ENCODE data around the gene ACBD4.
A peak's percentile ranks its signal among the peaks of the same experiment; 100 is the strongest.

ACBD4 gene

DNA sequence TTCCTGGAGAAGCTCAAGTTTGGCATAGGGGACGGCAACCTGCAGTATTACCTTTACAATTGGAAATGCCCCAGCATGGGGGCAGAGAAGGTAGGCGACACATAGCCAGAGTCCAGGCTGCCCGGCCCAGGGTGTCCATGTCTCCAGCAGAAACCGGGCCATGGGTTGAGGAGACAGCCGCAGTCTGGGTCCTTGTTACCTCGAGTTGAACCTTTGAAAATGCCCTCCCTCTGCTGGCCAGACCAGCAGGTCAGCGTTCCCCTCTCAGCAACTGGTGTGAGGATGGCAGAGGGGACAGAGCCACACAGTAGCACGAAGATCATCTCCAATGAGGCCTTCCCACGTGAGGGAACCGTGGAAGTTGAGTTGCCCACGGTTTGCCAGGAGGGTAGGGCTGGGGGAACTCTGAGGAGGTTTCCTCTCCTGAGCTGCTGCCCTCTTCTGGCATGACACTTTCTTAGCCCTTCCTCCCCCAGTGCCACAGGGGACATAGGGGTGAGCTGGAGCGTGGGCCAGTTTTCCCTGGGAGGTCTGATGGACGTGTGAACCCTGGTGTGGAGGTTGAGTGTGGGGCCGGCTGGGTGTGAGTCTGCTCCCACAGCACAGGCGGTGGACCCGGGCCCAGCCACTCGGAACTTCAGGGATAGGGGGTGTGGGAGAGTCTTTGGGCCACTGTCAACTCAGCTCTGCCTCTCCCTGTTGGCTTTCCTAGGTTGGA lies 30.4 kb upstream of the ACBD4 start:
- TF ChIP-seq, protein P1, sequence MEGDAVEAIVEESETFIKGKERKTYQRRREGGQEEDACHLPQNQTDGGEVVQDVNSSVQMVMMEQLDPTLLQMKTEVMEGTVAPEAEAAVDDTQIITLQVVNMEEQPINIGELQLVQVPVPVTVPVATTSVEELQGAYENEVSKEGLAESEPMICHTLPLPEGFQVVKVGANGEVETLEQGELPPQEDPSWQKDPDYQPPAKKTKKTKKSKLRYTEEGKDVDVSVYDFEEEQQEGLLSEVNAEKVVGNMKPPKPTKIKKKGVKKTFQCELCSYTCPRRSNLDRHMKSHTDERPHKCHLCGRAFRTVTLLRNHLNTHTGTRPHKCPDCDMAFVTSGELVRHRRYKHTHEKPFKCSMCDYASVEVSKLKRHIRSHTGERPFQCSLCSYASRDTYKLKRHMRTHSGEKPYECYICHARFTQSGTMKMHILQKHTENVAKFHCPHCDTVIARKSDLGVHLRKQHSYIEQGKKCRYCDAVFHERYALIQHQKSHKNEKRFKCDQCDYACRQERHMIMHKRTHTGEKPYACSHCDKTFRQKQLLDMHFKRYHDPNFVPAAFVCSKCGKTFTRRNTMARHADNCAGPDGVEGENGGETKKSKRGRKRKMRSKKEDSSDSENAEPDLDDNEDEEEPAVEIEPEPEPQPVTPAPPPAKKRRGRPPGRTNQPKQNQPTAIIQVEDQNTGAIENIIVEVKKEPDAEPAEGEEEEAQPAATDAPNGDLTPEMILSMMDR (conservative IDR thresholded peaks at IDR 0.05): 0 out of 2 replicates have a peak, but pooled peaks have one; percentile 5
- H3K27ac ChIP-seq: no peak overlapping the region

DNA sequence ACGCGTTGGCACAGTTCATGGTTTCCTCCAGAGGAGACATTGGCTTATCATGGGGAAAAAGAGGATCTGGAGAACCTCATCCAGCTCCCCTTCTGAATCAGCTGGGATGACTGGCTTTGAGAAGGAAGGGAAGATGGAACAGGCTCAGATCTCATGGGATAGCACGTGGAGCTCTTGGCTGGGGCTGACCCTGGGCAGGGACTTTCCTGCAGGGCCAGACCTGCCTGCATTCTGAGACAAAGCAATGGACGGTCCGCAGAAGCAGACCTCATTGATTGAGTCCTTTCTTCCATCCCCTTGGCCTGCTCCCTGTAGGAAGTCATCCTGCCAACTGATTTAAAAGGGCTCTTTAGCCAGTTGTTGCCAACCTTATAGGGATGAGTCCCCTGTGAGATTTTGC lies 29.4 kb upstream of the ACBD4 start:
- TF ChIP-seq, protein P1 (conservative IDR thresholded peaks at IDR 0.05): no peak

DNA sequence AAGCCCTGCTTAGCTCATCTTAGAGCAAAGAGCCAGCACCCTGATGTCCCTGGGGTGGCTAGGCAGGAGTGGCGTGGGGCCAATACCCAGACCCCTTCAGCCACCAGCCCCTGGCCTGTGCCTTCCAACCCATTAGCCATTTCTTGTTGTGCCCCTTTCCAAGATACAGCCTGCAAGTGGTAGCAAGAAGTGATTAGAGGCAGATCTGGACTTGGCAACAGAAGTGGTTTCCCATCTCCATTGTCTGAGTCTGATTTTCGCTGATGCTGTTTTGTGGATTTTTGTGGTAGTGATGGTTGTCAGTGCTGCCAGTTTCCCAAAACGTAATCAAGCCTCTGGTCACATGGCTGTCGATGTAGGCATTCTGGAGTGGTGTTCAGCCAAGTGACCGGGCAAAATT lies 28.9 kb upstream of the ACBD4 start:
- TF ChIP-seq, protein P1 (conservative IDR thresholded peaks at IDR 0.05): no peak
- H3K27ac ChIP-seq: no peak overlapping the region

More for the DNA sequence above, 29.4 kb upstream of the ACBD4 start:
- H3K27ac ChIP-seq: no peak overlapping the region

DNA sequence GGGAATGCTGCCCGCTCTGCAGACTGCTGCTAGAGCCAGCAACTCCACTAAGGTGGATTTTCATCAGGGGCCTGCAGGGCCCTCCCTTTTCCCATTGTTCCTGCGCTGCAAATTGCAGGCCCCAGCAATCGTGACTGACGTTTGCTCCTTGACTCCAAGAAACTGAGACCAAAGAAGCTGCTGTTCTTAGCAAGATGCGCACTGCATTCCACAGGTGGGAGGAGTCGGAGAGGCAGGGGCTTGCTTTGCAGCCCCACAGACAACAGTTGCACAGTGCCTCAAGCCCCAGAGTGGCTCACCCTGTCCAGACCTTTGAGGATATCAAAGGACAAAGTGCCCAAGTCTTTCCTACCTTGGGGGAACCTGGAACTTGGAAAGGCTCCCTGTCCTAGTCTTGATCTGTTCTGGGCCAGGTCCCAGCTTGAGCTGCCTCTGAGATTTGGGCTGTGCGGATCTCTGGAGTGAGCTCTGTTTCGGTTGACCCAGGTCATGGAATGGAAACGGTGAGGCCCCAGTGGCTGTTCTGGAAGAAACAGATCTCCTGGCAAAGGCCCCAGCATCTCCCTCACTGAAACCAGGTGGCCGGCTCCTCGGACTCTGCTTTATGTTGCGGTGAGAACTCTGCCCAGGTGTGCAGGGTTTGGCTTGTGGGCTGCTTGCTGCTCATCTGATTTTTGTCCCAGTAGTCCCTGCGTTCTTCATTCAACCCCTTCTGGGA lies 28.0 kb upstream of the ACBD4 start:
- H3K27ac ChIP-seq: no peak overlapping the region
- TF ChIP-seq, protein P1 (conservative IDR thresholded peaks at IDR 0.05): no peak

DNA sequence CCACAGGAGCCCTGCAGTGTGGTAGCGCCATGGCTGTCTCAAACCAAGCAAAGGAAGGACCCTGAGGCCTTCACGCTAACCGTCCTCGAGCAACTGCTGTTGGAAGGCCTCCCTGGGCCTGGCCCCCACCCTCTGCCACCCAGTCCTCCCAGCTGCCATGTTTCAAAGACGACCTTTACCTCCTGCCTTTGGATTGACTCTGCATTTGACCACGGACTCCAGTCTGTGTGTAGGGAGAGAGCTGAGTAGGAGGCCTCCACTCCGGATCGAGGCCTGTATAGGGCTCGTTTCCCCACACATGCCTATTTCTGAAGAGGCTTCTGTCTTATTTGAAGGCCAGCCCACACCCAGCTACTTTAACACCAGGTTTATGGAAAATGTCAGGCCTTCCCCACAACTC lies 27.4 kb upstream of the ACBD4 start:
- no peak overlapping the region for H3K27ac ChIP-seq
- TF ChIP-seq, protein P1 (conservative IDR thresholded peaks at IDR 0.05): no peak

DNA sequence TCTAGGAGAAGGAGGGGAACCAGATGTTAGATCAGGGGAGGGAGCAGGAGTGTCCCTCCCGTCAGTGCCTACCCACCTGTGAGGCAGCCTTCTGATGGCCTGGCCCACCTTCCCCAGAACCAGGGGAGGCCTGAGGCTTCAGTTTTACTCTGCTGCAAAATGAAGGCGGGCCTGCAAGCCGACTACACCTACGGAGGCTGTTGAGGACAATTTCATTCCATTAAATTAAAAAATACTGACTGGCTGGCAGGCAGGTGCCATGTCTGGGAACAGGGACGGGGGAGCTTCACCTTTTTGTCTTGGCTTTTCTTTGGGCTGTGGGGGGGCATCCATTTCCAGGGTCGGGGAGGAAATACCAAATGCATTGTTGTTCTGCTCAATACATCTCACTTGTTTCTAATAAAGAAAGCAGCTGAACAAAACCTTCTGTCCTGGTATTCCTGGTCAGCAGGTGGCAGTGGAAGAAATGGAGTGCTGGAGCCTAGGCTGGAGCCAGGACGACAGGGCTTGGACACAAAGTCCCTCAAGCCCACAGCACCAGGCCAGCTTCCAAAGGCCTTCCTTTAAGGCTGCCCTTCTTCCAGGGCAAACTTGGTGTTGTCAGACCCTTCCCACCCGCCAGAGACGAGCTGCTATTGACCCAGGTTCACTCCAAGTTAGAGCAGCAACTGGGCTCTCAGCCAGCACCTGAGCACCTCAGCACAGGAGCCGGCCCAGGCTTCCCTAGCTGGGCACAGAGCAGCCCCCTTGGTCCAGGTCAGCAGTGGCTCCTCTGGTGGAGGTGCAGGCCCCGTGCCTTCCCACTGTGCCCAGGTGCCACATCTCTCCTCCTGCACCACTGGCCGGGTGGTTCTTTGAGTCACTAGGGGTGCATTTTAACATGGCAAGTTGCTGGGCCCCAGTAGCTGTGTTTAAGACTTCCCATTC lies 26.6 kb upstream of the ACBD4 start:
- TF ChIP-seq, protein P1 (conservative IDR thresholded peaks at IDR 0.05): no peak; the same call in 1 of the 2 replicates
- H3K27ac ChIP-seq: no peak overlapping the region

Data from VCaP (cell line).